NCI-H345 treated with DMSO at 0.1 percent for 48 hours (cell line): ENCODE measurements around the gene DLG2.

Experiments used
- DNase-seq: peaks from one replicate; lab custom pipeline; 2025; ENCODE audit not compliant: unreplicated experiment; lab: John Stamatoyannopoulos, UW

Gene DLG2

GRCh38 chr11:83681031-83681781 lies 1945.9 kb downstream of the DLG2 start:
- peak; percentile 68 for DNase-seq

GRCh38 chr11:83680321-83680720 lies 1946.8 kb downstream of the DLG2 start:
- DNase-seq = peak; percentile 29

- no peak for DNase-seq
Measured at GRCh38 chr11:83678831-83679584, 1948.1 kb downstream of the DLG2 start.

- no peak for DNase-seq
Measured at GRCh38 chr11:83677730-83678129, 1949.4 kb downstream of the DLG2 start.

- no peak for DNase-seq
Measured at GRCh38 chr11:83676056-83676601, 1951.0 kb downstream of the DLG2 start.

- no peak for DNase-seq
Measured at GRCh38 chr11:83674102-83674896, 1952.8 kb downstream of the DLG2 start.

- no peak for DNase-seq
Measured at GRCh38 chr11:83671289-83671688, 1955.9 kb downstream of the DLG2 start.

- no peak for DNase-seq
Measured at GRCh38 chr11:83666149-83666548, 1961.0 kb downstream of the DLG2 start.

GRCh38 chr11:83663988-83664387 lies 1963.2 kb downstream of the DLG2 start:
- DNase-seq = no peak

- no peak for DNase-seq
Measured at GRCh38 chr11:83663446-83663845, 1963.7 kb downstream of the DLG2 start.

- no peak for DNase-seq
Measured at GRCh38 chr11:83662494-83662893, 1964.7 kb downstream of the DLG2 start.

GRCh38 chr11:83661491-83662350 lies 1965.4 kb downstream of the DLG2 start:
- no peak for DNase-seq

GRCh38 chr11:83659466-83659865 lies 1967.7 kb downstream of the DLG2 start:
- DNase-seq = no peak

GRCh38 chr11:83656796-83657330 lies 1970.3 kb downstream of the DLG2 start:
- DNase-seq = no peak

- DNase-seq = no peak
Measured at GRCh38 chr11:83655976-83656375, 1971.2 kb downstream of the DLG2 start.

GRCh38 chr11:83649528-83649855 lies 1977.7 kb downstream of the DLG2 start:
- DNase-seq = no peak

- DNase-seq = no peak
Measured at GRCh38 chr11:83648610-83649527, 1978.3 kb downstream of the DLG2 start.

GRCh38 chr11:83645561-83645960 lies 1981.6 kb downstream of the DLG2 start:
- DNase-seq = no peak

GRCh38 chr11:83643115-83643514 lies 1984.0 kb downstream of the DLG2 start:
- no peak for DNase-seq
